ENCODE results near the gene OPCML. TPM values are rescaled to one million over a fixed set of nuclear protein-coding genes. Genes with fewer than 3 reads are reported as not detected.

Gene OPCML
- total RNA-seq, 1 experiment from 2014 or later: not detected

DNA sequence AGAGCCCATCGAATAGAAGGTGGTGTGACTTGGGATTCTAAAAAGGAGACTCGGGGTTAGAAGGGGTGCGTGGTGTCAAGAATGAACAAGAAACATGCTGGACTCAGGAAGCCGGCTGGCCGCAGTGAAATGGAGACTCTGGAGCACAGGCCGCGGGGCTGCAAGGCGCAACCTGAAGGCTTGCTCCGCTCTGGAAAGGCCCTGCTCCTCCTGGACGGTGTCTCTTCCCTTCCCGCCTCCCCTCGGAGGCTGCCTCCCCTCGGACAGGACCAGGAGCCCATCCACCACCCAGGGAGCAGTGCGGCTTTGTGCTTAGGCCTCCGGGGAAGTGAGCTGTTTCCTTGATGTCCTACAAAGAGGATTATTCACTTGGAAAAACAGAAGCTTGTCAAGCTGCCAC lies 170.1 kb downstream of the OPCML start:
- CTCF ChIA-PET: no interaction called here
- POLR2A ChIA-PET (ENCODE audit: unreplicated experiment): no interaction called here
- Histone ChIP-seq H3K27ac (no peak overlapping the region), H3K4me3 (no peak overlapping the region), H3F3A (ENCODE audit: insufficient read depth, low read depth) (no peaks in the 10 kb centered on the region), H3K4me1 (replicated peaks; ENCODE audit: insufficient read depth) (no peaks in the 10 kb centered on the region), H4K20me1 (ENCODE audit: insufficient read depth) (no peaks in the 10 kb centered on the region), H3K9me2 (ENCODE audit: insufficient read depth) (no peaks in the 10 kb centered on the region), H3K79me2 (ENCODE audit: low read depth) (no peaks in the 10 kb centered on the region), H2AFZ (no peak overlapping the region), H3K36me3 (ENCODE audit: low read depth) (no peaks in the 10 kb centered on the region), H3K4me2 (no peak overlapping the region), H3K27me3 (ENCODE audit: insufficient read depth, low read depth) (peaks cover 55% of the 10 kb centered on the region), H3K9me3 (ENCODE audit: insufficient read depth, low read depth) (no peaks in the 10 kb centered on the region)
- no TSS peak for BruUV-seq (replicated peaks)
- no peak for DNase-seq
- TF ChIP-seq, protein P1, sequence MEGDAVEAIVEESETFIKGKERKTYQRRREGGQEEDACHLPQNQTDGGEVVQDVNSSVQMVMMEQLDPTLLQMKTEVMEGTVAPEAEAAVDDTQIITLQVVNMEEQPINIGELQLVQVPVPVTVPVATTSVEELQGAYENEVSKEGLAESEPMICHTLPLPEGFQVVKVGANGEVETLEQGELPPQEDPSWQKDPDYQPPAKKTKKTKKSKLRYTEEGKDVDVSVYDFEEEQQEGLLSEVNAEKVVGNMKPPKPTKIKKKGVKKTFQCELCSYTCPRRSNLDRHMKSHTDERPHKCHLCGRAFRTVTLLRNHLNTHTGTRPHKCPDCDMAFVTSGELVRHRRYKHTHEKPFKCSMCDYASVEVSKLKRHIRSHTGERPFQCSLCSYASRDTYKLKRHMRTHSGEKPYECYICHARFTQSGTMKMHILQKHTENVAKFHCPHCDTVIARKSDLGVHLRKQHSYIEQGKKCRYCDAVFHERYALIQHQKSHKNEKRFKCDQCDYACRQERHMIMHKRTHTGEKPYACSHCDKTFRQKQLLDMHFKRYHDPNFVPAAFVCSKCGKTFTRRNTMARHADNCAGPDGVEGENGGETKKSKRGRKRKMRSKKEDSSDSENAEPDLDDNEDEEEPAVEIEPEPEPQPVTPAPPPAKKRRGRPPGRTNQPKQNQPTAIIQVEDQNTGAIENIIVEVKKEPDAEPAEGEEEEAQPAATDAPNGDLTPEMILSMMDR (conservative IDR thresholded peaks at IDR 0.05): no peak
- no peak for TF ChIP-seq EZH2 (IDR thresholded peaks at IDR 0.05; ENCODE audit: low read depth)
- intact Hi-C loops (cut with micrococcal nuclease; ENCODE audit: unreplicated experiment): no loop called here

DNA sequence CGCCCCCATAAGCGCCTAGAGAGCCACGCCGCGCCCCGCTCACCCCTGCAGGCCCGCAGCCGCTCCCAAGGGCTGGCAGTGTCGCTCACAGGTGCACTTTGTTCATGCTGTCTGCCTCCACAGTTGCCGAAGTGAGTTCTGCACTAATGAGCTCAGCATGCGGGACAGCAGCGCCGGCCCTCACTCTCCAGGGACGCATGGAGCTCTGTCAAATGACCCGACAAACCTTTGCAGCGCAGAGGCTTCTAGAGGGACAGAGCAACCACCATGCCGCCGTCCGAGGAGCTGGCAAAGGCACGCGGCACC lies 170.7 kb downstream of the OPCML start:
- H3K4me1 ChIP-seq (replicated peaks; ENCODE audit: insufficient read depth): no peaks in the 10 kb centered on the region
- peaks cover 55% of the 10 kb centered on the region for H3K27me3 ChIP-seq (ENCODE audit: insufficient read depth, low read depth)
- H3K79me2 ChIP-seq (ENCODE audit: low read depth): no peaks in the 10 kb centered on the region
- intact Hi-C loops (cut with micrococcal nuclease; ENCODE audit: unreplicated experiment): no loop called here
- ChIA-PET CTCF (no interaction called here), POLR2A (ENCODE audit: unreplicated experiment) (no interaction called here)
- no peaks in the 10 kb centered on the region for H3K9me3 ChIP-seq (ENCODE audit: insufficient read depth, low read depth)
- H3F3A ChIP-seq (ENCODE audit: insufficient read depth, low read depth): no peaks in the 10 kb centered on the region
- H3K4me2 ChIP-seq: no peak overlapping the region
- no peak for DNase-seq
- no peak overlapping the region for H3K4me3 ChIP-seq
- H3K9me2 ChIP-seq (ENCODE audit: insufficient read depth): no peaks in the 10 kb centered on the region
- H2AFZ ChIP-seq: no peak overlapping the region
- no peaks in the 10 kb centered on the region for H3K36me3 ChIP-seq (ENCODE audit: low read depth)
- BruUV-seq (replicated peaks): no TSS peak
- no peaks in the 10 kb centered on the region for H4K20me1 ChIP-seq (ENCODE audit: insufficient read depth)
- H3K27ac ChIP-seq: no peak overlapping the region
- TF ChIP-seq EZH2 (IDR thresholded peaks at IDR 0.05; ENCODE audit: low read depth): no peak

DNA sequence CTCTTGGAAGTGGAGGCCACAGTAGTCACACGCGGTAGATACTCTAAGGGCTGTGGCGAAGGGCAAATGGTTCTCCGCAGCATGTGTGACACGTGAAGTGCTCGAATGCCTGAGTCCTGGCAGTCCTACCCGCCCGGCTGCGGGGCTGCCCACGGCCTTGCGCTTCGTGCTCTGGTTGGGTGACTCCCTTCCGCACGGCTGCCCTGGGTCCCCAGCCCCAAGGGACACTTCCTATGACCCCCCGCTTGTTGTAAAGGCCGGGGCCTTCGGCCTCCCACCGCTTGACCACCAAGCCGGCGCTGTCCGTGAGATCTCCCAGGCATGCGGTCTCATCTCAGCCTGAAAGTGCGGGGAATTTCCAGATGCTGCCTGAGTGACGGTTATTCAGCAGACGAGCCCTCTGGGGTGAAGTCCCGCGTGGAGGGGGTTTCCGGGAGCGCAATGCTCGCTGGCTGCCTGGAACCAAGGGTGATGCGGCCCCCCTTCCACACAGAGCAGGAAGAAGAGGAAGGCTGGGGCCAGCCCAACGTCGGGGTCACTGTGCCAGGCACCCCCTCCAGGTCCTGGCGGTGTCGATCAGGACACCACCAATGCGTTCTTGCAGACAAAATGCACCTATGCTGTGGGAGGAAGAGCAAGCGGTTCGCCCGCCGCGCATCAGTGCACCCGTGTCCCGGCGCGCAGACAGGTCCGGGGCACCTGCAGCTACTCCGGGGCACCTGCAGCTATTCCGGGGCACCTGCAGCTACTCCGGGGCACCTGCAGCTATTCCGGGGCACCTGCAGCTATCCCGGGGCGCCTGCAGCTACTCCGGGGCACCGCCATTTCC lies 171.2 kb downstream of the OPCML start:
- Histone ChIP-seq H3K36me3 (ENCODE audit: low read depth) (no peaks in the 10 kb centered on the region), H3K27ac (no peak overlapping the region), H3K4me2 (no peak overlapping the region), H3K9me3 (ENCODE audit: insufficient read depth, low read depth) (no peaks in the 10 kb centered on the region), H3K27me3 (ENCODE audit: insufficient read depth, low read depth) (peaks cover 55% of the 10 kb centered on the region), H2AFZ (no peak overlapping the region), H4K20me1 (ENCODE audit: insufficient read depth) (no peaks in the 10 kb centered on the region), H3K4me1 (replicated peaks; ENCODE audit: insufficient read depth) (no peaks in the 10 kb centered on the region), H3K79me2 (ENCODE audit: low read depth) (no peaks in the 10 kb centered on the region), H3K9me2 (ENCODE audit: insufficient read depth) (no peaks in the 10 kb centered on the region), H3F3A (ENCODE audit: insufficient read depth, low read depth) (no peaks in the 10 kb centered on the region), H3K4me3 (no peak overlapping the region)
- TF ChIP-seq, protein P1 (conservative IDR thresholded peaks at IDR 0.05): no peak
- TF ChIP-seq EZH2 (IDR thresholded peaks at IDR 0.05; ENCODE audit: low read depth): no peak
- ChIA-PET POLR2A (ENCODE audit: unreplicated experiment) (no interaction called here), CTCF (no interaction called here)
- intact Hi-C loops (cut with micrococcal nuclease; ENCODE audit: unreplicated experiment): no loop called here
- no peak for DNase-seq
- no TSS peak for BruUV-seq (replicated peaks)

DNA sequence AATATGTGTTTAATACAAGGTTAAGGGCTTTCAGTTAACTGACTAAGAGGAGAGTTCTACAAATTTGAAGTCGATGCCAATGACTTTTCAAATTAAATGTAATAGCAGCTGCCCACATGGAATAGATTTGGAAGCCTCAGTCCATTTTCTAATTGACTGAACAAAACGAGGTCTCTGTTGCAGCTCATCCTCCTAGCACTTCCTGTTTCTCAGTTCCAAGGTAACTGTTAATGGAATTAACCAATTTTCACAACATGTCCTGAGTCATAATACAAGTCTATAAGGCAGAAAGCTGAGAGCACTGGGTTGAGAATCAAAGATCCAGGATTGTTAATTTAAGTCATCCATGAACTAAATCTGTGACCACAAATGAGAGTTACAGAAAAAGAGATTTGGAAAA lies 177.2 kb downstream of the OPCML start:
- Histone ChIP-seq H2AFZ (no peak overlapping the region), H3K4me2 (no peak overlapping the region), H3K9me2 (ENCODE audit: insufficient read depth) (no peaks in the 10 kb centered on the region), H3K4me3 (no peak overlapping the region), H3K79me2 (ENCODE audit: low read depth) (no peaks in the 10 kb centered on the region), H3K27me3 (ENCODE audit: insufficient read depth, low read depth) (peaks cover 12% of the 10 kb centered on the region), H3F3A (ENCODE audit: insufficient read depth, low read depth) (no peaks in the 10 kb centered on the region), H3K36me3 (ENCODE audit: low read depth) (no peaks in the 10 kb centered on the region), H3K4me1 (replicated peaks; ENCODE audit: insufficient read depth) (no peaks in the 10 kb centered on the region), H4K20me1 (ENCODE audit: insufficient read depth) (no peaks in the 10 kb centered on the region), H3K27ac (no peak overlapping the region), H3K9me3 (ENCODE audit: insufficient read depth, low read depth) (no peaks in the 10 kb centered on the region)
- ChIA-PET POLR2A (ENCODE audit: unreplicated experiment) (interaction anchor here (0.6 kb wide), 1 partner anchor 9 kb away, joined by 3 read pairs; no protein-coding TSS in a partner anchor), CTCF (no interaction called here)
- no peak for DNase-seq
- intact Hi-C loops (cut with micrococcal nuclease; ENCODE audit: unreplicated experiment): no loop called here
- BruUV-seq (replicated peaks): no TSS peak
- TF ChIP-seq, protein P1 (conservative IDR thresholded peaks at IDR 0.05): no peak
- no peak for TF ChIP-seq EZH2 (IDR thresholded peaks at IDR 0.05; ENCODE audit: low read depth)

All from PC-9 (cell line).